Kidney glomerular epithelial cell (primary cell): Measurements from ENCODE around the gene CTTNBP2NL.
"Not testable (repeated sequence)": the region's sequence is repeated elsewhere in the genome, so short reads cannot be mapped to it uniquely, and the experiment has no call there.

Experiments
- DNase-seq: peaks from one replicate; lab custom pipeline; 2025; lab: John Stamatoyannopoulos, UW

Gene CTTNBP2NL

DNA sequence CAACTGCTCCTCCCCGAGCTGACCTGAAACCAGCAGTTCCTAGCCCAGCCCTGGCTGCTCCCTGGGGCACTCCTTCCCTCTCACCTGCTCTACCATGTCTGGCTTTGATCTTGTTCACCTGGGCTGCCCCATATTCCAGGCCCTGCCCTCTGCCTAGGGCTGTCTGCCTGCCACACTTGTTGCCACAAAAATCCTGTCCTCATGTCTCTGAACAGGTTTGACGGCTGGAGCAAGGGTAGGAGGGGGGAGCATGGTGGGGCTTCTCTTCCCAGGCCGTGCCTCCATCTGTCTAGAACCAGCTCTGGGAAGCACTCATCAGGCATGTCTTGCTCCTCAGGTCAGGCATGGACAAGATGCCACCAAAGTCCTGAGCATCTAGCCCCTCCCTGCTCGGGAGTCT lies 68.5 kb downstream of the CTTNBP2NL start:
- no peak for DNase-seq

DNA sequence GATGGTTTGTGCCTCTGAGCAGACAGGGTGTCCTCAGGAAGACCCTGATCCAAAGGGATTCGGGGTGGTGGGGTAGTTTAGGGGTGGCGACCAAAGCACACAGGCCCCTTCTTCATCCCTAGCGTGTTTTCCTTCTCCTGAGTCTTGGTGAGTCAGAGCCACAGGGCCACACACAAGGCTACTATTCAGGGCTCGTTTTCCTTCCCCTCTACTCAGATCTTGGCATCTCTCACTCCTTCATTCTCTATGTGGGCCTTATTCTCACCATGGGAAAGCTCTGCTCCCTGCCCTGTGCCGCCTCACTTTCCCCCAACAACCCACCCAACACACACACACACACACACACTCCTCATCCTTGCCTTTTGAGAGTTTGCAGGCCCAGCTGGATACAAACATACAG lies 69.1 kb downstream of the CTTNBP2NL start:
- no peak for DNase-seq

DNA sequence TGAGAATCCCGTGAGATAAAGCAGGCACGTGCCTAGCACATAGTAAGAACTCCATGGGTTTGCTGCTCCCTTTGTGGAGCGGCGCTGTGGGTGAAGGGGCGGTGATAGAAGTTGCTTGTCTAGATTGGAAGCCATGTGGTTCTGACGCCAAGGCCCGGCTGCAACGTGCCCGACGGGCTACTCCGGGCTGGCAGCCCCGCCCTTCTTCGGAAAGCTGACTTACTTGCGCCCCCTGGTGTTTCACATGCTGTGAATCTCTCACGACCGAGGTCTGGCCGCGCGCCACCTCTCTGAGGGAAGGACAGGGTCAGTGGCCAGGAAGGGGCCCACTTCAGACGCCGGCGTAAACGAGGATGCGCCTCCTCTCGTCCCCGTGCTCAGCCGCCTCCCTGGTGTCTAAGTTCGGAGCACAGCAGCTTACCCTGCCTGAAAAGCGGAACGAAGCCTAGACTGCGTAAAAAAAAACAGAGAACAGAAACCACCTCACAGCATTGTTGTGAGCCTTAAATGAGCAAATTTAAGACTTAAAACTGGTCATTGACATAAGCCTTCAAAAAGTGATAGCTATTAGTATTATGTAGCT lies 70.2 kb downstream of the CTTNBP2NL start:
- peak; percentile 87 for DNase-seq

GRCh38 chr1:112470324-112470723 lies 74.3 kb downstream of the CTTNBP2NL start:
- not testable (repeated sequence) for DNase-seq

GRCh38 chr1:112470966-112471365 lies 75.0 kb downstream of the CTTNBP2NL start:
- DNase-seq, result no peak

DNA sequence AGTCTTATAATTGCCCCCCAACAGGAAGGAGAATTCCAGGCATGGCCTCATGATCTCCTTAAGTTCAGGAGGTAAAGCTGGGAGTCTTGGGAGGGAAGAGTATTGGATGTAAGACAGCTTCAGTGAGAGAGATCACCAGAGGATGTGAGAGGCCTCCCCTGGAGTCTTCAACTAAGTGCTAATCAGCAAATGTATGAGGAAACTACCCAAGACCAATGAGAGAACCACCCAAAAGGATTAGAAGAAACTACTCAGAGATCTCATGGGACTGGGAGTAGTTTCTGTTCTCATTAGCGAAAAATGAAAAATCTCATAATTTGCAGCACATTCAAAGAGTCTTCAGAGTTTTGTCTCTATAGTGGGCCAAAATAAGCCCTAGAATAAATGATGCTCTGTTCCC lies 76.1 kb downstream of the CTTNBP2NL start:
- no peak for DNase-seq

GRCh38 chr1:112477550-112477949 lies 81.5 kb downstream of the CTTNBP2NL start:
- no peak for DNase-seq

DNA sequence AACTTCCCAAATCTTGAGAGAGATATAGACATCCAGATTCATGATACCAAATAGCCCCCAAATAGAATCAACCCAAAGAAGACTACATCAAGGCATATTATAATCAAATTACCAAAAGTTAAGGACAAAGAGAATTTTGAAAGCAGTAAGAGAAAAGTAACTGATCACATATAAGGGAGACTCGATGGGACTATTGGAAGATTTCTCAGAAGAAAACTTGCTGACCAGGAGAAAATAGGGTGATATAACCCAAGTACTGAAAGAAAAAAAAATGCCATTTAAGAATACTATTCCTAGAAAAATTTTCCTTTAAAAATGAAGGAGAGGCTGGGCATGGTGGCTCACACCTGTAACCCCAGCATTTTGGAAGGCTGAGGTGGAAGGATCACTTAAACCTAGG lies 82.3 kb downstream of the CTTNBP2NL start:
- DNase-seq, result no peak

GRCh38 chr1:112486063-112486462 lies 90.0 kb downstream of the CTTNBP2NL start:
- DNase-seq, result not testable (repeated sequence)

- not testable (repeated sequence) for DNase-seq
Measured at GRCh38 chr1:112487686-112488085, 91.7 kb downstream of the CTTNBP2NL start.

GRCh38 chr1:112488141-112488540 lies 92.1 kb downstream of the CTTNBP2NL start:
- no peak for DNase-seq

GRCh38 chr1:112492076-112492475 lies 96.1 kb downstream of the CTTNBP2NL start:
- no peak for DNase-seq

- DNase-seq, result no peak
Measured at GRCh38 chr1:112493351-112493750, 97.3 kb downstream of the CTTNBP2NL start.

- no peak for DNase-seq
Measured at GRCh38 chr1:112496290-112496689, 100.3 kb downstream of the CTTNBP2NL start.

DNA sequence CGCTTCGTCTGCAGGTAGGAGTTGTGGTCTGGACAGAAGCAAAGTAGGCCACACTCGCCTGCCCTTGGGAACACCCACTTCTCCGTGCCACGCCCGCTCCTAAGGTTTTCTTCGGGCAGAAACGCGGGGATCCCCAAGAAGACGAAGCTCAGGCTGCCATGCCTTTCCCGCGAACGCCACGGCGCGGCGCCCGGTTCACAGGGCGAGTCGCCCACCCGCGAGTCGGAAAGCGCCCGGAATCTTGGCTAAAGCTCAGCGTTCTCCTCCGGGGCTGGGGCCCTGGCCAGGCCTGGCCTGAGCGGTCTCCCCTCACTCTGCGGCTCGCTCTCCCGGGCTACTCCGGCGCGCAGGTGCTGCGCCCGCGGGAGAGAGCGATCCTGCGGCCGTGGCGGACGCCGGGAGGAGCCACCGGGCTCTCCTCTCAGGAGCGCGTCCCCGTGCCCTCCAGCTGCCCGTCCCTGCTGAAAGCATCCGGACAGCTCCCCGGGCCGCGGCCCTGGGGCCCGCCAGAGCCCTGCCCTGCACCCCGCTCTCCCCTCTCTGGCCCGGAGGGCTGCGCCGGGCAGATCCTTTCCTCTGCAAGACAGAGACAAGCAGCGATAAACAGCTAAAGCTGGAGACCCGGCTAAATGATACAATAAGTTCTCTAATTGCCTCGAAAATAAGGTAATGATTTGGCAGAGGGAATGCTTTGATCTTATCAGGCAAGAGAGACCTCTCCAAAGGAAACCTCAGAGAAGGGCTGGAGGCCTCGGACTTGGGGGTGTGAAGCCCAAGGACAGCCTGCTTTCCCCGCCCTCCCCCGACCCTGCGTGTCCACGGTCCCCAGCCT lies 106.0 kb downstream of the CTTNBP2NL start:
- peak; percentile 40 for DNase-seq

- no peak for DNase-seq
Measured at GRCh38 chr1:112502826-112503225, 106.8 kb downstream of the CTTNBP2NL start.

GRCh38 chr1:112504001-112504660 lies 108.1 kb downstream of the CTTNBP2NL start:
- DNase-seq, result no peak

DNA sequence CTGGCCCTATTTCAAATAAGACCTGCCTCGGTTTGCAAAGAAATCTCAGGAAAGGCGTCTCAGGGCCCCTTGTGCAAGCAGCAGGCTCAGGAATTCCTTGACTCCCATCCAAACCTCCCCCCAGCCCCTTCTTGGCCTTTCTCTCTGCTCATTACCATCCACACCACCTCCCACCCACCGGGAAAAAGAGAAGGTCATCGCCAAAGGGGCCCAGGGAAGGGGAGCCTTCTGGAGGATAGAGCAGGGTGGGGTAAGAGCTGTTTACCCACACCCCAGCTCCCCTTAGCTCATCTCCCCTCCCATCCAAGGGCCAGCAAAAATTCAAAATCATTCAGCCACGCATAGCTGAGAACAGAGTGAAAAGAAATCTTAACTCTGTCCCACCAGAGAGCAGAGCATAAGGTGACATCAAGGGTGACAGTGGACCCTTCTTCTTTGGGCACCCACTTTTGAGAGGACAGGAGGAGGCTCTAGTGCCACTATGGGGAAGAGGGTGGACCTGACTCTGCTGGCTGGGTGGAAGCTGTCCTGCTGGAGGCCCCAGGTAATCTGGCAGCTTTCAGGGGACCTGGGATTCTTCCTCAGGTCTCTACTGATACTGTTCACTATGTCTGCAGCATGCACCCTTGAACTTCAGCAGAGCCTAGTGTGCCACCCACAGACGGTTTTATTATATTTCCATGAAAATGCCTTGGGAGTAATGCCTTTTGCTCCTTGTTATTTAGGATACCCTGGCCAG lies 108.8 kb downstream of the CTTNBP2NL start:
- no peak for DNase-seq

DNA sequence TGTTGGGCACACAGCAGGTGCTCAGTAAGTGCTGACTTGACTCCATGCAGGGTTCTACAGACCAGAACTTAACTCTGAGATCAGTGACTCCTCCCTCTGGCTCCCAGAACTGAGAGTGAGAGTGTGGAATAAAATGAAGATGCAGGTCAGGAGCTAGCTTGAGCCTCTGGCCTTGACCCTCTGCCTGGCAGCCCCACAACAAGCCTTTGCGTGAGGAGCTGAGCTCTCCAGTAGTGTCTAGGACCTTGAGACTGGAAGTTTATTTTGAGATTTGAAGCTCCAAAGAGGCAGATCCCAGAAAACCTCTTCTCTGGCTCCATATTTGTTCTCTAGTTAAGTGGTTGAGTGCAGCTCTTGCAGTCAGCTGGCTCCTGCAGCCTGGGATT lies 109.4 kb downstream of the CTTNBP2NL start:
- no peak for DNase-seq

DNA sequence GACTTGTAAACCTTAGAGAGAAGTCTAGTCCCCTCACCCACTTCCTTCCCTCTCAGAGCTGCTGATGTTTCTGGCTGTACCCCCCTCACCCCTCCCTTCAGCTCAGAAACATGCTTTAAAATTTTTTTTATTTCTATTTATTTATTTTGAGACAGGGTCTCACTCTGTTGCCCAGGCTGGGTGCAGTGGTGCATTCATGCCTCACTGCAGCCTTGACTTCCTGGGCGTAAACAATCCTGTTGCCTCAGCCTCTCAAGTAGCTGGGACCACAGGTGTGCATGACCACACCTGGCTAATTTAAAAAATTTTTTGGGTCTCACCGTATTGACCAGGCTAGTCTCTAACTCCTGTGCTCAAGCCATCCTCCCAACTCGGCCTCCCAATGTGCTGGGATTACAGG lies 109.9 kb downstream of the CTTNBP2NL start:
- DNase-seq, result no peak

DNA sequence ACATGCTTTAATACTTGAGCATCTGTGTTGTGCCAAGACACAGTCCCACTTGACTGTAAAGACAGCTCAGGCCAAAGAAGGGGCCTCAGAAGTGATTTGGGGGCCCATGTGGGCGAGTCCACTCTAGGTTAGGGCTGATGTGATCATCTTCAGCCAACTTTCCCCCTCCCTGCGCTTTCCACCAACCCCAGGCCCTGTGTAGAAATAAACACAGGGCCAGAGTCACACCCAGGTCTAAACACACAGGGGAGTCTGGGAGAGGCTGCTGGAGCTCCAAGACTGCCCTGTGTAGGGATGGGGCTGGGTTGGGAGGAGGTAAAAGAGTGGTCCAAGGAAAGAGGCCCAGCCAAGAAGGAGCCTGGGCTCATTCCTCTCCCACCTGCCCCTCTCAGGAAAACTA lies 110.3 kb downstream of the CTTNBP2NL start:
- DNase-seq, result no peak

DNA sequence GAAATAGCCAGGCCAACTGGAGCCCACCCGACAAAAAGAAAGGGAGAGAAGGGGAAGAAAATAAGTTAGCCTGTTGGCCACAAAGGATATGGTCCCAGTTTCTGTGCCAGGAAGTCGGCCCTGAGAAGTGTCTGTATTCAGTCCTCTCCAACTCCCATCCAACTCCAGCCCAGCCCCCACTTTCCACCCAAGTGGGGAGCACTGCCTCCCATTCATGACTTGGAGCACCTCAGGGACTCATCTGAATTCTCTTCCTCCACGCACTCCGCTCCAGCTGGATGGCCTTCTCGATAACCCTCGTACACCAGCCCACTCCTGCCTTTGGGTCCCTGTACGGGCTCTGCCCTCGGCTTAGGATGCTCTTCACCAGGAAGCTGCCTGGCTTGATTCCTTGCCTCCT lies 110.7 kb downstream of the CTTNBP2NL start:
- DNase-seq, result no peak
